Prostate gland (tissue), 2 donors: ENCODE measurements around the gene MYLK. TPM values are rescaled to one million over a fixed set of nuclear protein-coding genes. Genes with fewer than 3 reads are reported as not detected.
A peak's percentile ranks its signal among the peaks of the same experiment; 100 is the strongest.

ENCODE experiments used
- DNase-seq: peaks from one replicate; pipeline ENCODE4 v3.0.0-alpha.2; 2019; ENCODE audit warnings: low spot score
- H3K27ac ChIP-seq, 2 donors: fragments of 200-600 bp; sonication (generic); 2 replicates each; pipeline ENCODE4 v1.5.1; 2017 to 2019
- H3K27me3 ChIP-seq: fragments of 200-600 bp; sonication (generic); replicated peaks from 2 replicates; pipeline ENCODE4 v1.5.1; 2019; ENCODE audit not compliant: insufficient read depth
- H3K36me3 ChIP-seq, 2 donors: fragments of 200-600 bp; sonication (generic); 1 replicate in 1 of 2; 2 replicates in 1 of 2; pipeline versions ENCODE4 v1.5.1 to v1.8.1; 2017 to 2019
- H3K4me1 ChIP-seq: fragments of 200-600 bp; sonication (generic); replicated peaks from 2 replicates; pipeline ENCODE4 v1.5.1; 2019
- H3K4me3 ChIP-seq, 2 donors: fragments of 200-600 bp; sonication (generic); 2 replicates each; pipeline ENCODE4 v1.5.1; 2017 to 2019
- H3K9me3 ChIP-seq: fragments of 200-600 bp; sonication (generic); 2 replicates; pipeline ENCODE4 v1.5.1; 2017
- CTCF ChIP-seq, 4 experiments: fragments of 200-600 bp in 2 of 4; fragments of 450-650 bp in 2 of 4; sonication (generic) in 2 of 4; IDR thresholded peaks; 1 replicate in 3 of 4; 2 replicates in 1 of 4; pipeline ENCODE4 v1.5.1; 2016 to 2019; ENCODE audit warnings: antibody characterized with exemption in 4 of 4, mild to moderate bottlenecking in 2 of 4, moderate library complexity in 2 of 4
- POLR2A ChIP-seq: fragments of 450-650 bp; IDR thresholded peaks from one replicate; pipeline ENCODE4 v1.6.1; 2016; ENCODE audit warnings: antibody characterized with exemption, mild to moderate bottlenecking
- POLR2AphosphoS5 ChIP-seq: sonication (generic); formaldehyde crosslinking; IDR thresholded peaks from one replicate; pipeline ENCODE4 v1.6.1; 2017; ENCODE audit warnings: antibody characterized with exemption
- WGBS: methylation state at CpG from one replicate; pipeline ENCODE4 v1.1.5; 2018; 5-methylcytosine and 5-hydroxymethylcytosine counted together
- intact Hi-C: fragments of 100-400 bp; cut with DNase I; formaldehyde crosslinking; loops from one replicate; pipeline ENCODE4 v1.14.2; 2022
- total RNA-seq, 2 donors: library from RNA; depleted of rRNA; stranded (reverse); fragments of >200 nt; gene quantifications; one replicate each; pipeline ENCODE4 v1.1.0, GENCODE V29; 2016

MYLK gene
- total RNA-seq, 2 donors from 2014 or later, result 345 to 600 TPM

GRCh38 chr3:123689831-123690230, 194.3 kb downstream of the MYLK start:
- Histone ChIP-seq H3K4me1 (no peaks in the 10 kb centered on the region), H3K36me3 (no peaks in the 10 kb centered on the region), H3K27me3 (no peaks in the 10 kb centered on the region), H3K4me3 (no peak overlapping the region), H3K9me3 (no peaks in the 10 kb centered on the region), H3K27ac (peak overlapping the region in 1 of 2 donors; percentile 16)
- WGBS, result 82% methylated on average over 3 of the region's 3 CpGs
- DNase-seq, result no peak
- no peak for TF ChIP-seq POLR2A
- TF ChIP-seq POLR2AphosphoS5, result no peak
- no peak for TF ChIP-seq CTCF (IDR thresholded peaks at IDR 0.05)
- intact Hi-C loops, result no loop called here

DNA sequence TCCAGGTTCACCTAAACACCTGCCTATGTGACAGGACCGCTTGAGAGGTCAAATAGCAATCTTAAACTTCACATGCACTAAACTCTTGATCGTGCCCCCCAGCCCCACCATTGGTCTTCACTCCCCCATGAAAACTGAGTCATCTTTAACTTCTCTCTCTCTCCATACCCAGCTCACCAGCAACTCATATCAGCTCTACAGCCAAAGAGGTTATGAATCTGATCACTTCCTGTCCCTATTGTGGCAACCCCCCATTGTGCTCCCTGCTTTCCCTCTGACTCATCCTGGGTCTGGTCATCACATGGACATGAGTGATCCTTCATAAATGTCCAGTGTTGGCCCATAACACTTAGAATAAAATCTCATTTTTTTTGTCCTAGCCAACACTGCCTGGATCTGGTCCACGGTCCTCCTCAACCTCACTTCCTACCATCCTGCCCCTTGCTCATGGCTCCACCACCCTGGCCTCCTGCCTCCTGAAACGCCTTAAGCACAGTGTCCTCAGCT, 195.8 kb downstream of the MYLK start:
- Histone ChIP-seq H3K27me3 (no peaks in the 10 kb centered on the region), H3K36me3 (no peaks in the 10 kb centered on the region), H3K4me3 (no peak overlapping the region), H3K9me3 (no peaks in the 10 kb centered on the region), H3K27ac (peak overlapping the region; percentile 4 to 33), H3K4me1 (no peaks in the 10 kb centered on the region)
- no peak for DNase-seq
- WGBS, result 77% methylated on average over 4 of the region's 4 CpGs
- intact Hi-C loops, result no loop called here
- TF ChIP-seq CTCF (IDR thresholded peaks at IDR 0.05), result no peak
- TF ChIP-seq POLR2AphosphoS5, result no peak
- TF ChIP-seq POLR2A, result no peak

- Histone ChIP-seq H3K9me3 (no peaks in the 10 kb centered on the region), H3K27me3 (no peaks in the 10 kb centered on the region), H3K27ac (no peak overlapping the region), H3K4me1 (no peaks in the 10 kb centered on the region), H3K4me3 (no peak overlapping the region), H3K36me3 (no peaks in the 10 kb centered on the region)
- DNase-seq, result no peak
- intact Hi-C loops, result no loop called here
- TF ChIP-seq POLR2A, result no peak
- no peak for TF ChIP-seq CTCF (IDR thresholded peaks at IDR 0.05)
- TF ChIP-seq POLR2AphosphoS5, result no peak
Measured at GRCh38 chr3:123687286-123687685, 196.8 kb downstream of the MYLK start.

GRCh38 chr3:123686251-123686650, 197.9 kb downstream of the MYLK start:
- Histone ChIP-seq H3K27me3 (peaks cover 1% of the 10 kb centered on the region), H3K27ac (peak overlapping the region; percentile 22 to 31), H3K4me1 (no peaks in the 10 kb centered on the region), H3K9me3 (no peaks in the 10 kb centered on the region), H3K36me3 (no peaks in the 10 kb centered on the region), H3K4me3 (no peak overlapping the region)
- DNase-seq, result no peak
- no peak for TF ChIP-seq POLR2AphosphoS5
- no peak for TF ChIP-seq CTCF (IDR thresholded peaks at IDR 0.05)
- no peak for TF ChIP-seq POLR2A
- 65% methylated on average over 4 of the region's 4 CpGs for WGBS
- intact Hi-C loops, result no loop called here

DNA sequence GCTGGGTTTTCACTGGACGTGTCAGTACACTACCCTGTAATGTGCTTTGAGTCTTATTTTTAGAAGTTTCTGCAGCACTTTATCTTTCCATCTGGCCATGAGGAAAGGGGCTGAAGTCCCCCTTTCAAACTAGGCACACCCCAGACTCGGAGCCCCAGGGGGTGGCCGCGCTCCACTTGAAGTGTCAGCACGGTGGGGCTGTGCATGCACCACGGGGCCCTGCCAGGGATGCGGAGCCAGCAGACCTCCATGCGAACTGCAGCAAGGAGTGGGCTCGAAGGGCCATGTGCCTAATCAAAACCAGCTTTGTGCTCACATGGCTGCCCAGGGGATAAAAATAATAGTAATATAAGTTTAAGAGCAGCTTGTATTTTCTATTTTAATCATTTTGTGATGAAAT, 198.4 kb downstream of the MYLK start:
- TF ChIP-seq POLR2A, result no peak
- TF ChIP-seq CTCF (IDR thresholded peaks at IDR 0.05), result no peak
- no peak for TF ChIP-seq POLR2AphosphoS5
- Histone ChIP-seq H3K4me3 (no peak overlapping the region), H3K9me3 (no peaks in the 10 kb centered on the region), H3K36me3 (no peaks in the 10 kb centered on the region), H3K4me1 (no peaks in the 10 kb centered on the region), H3K27me3 (peaks cover 1% of the 10 kb centered on the region), H3K27ac (peak overlapping the region; percentile 22 to 31)
- 76% methylated on average over 9 of the region's 9 CpGs for WGBS
- DNase-seq, result no peak
- intact Hi-C loops, result no loop called here
